AG09319 (cell line): ENCODE results near the gene LPP.

Experiments
- DNase-seq: peaks from one replicate; pipeline ENCODE4 v3.0.0-alpha.2; 2010; ENCODE audit warnings: low read depth; ENCODE audit errors: extremely low read depth
- CTCF ChIP-seq: IDR thresholded peaks from 2 replicates; pipeline ENCODE4 v1.5.1; 2011; ENCODE audit warnings: low read depth, mild to moderate bottlenecking, inconsistent platforms, low read length, moderate library complexity

The LPP gene

GRCh38 chr3:188641076-188641475 lies 487.1 kb downstream of the LPP start:
- no peak for TF ChIP-seq CTCF
- DNase-seq = no peak

GRCh38 chr3:188643736-188644135 lies 489.8 kb downstream of the LPP start:
- DNase-seq = no peak
- TF ChIP-seq CTCF = no peak

- no peak for DNase-seq
- no peak for TF ChIP-seq CTCF
Observed at GRCh38 chr3:188646592-188646991, 492.6 kb downstream of the LPP start.

- TF ChIP-seq CTCF = no peak
- DNase-seq = no peak
Observed at GRCh38 chr3:188647237-188647636, 493.3 kb downstream of the LPP start.

- DNase-seq = no peak
- no peak for TF ChIP-seq CTCF
Observed at GRCh38 chr3:188649521-188649920, 495.6 kb downstream of the LPP start.

GRCh38 chr3:188656196-188656982 lies 502.4 kb downstream of the LPP start:
- DNase-seq = no peak
- TF ChIP-seq CTCF = no peak

- TF ChIP-seq CTCF = no peak
- no peak for DNase-seq
Observed at GRCh38 chr3:188658606-188659005, 504.6 kb downstream of the LPP start.
